Frontal cortex (tissue), 4 donors: ENCODE data around the gene LDLRAD3. TPM values are rescaled to one million over a fixed set of nuclear protein-coding genes. Genes with fewer than 3 reads are reported as not detected.
"Not testable (repeated sequence)": the region's sequence is repeated elsewhere in the genome, so short reads cannot be mapped to it uniquely, and the experiment has no call there.

Experiments
- DNase-seq, 2 donors: peaks; one replicate each; pipeline ENCODE4 v3.0.0; 2012; ENCODE audit warnings: low spot score in 2 of 2
- FAIRE-seq: peaks from 2 replicates; lab custom pipeline; 2012; peaks lifted over from hg19 to GRCh38; lab: Jason Lieb, UNC
- total RNA-seq: library from RNA; depleted of rRNA; stranded (reverse); fragments of >200 nt; gene quantifications from one replicate; pipeline ENCODE4 v1.2.3, GENCODE V29; 2014
- donor health status: control.
- donor health status: control.
- donor health status: control.

LDLRAD3 gene
- total RNA-seq, 1 donor from 2014 or later, result 65.2 TPM

DNA sequence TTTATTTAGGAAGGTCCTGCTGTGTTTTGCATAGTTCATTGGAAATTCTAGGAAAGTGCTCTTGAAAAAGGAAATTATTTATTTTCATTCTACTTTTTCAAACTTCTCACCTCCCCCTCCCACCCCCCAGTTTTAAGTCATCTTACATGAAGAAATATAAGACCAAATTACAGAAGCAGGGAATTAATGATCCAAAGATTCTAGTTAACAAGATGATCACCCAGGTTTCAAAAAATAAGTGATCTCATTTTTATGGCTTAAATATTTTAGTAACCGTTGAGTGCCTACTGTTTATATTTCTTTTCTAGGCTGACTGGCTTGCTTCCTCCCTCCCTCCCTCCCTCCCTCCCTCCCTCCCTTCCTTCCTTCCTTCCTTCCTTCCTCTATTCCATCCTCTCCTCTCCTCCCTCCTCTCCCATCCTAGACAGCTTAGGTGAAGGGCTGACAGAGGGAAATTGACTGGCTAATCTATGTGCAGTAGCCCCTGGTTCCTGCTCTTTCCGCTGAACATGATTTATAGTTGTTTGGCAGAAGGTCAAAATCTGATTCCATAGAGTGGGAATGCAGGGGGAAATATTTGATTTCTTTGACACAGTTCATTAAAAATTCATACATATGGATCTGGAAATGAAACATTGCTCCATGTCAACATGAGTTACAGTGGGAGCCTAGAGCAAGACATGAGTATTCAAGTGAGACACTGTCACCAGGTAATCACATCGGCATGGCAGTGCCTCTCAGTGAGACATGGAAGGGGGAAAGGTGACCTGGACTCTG, 221.9 kb downstream of the LDLRAD3 start:
- FAIRE-seq (no peak), DNase-seq (no peak)

DNA sequence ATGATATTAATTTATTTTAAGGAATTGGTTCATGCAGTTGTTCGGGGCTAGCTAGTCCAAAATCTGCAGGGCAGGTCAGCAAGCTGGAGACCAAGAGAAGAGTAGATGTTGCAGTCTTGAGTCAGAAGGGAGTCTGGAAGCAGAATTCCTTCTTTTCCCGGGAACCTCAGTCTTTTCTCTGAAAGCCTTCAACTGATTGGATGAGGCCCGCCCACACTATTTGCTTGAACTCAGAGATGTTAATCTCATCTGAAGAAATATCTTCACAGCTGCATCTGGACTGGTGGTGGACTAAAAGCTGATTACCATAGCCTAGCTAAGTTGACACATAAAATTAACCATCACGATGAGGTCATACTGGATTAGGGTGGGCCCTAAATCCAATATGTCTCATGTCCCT, 223.2 kb downstream of the LDLRAD3 start:
- DNase-seq (no peak), FAIRE-seq (no peak)

DNA sequence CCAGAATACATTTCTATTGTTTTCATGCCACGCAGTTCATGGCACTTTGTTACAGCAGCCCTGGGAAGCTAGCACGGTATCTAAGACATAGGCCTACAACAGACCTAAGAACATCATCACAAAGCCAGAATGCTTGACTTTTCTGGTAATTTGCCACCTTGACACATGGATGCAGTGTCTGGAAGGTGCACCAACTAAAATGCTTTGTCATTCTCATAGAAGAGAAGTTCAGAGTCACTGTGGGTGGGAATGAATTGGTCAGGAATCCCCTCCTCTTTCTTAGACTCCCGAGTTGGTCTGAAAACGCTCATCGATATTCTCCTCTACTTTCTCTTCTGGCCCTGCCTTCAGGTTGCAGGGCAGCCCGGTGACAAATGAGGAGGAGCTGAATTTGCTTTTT, 223.9 kb downstream of the LDLRAD3 start:
- no peak for DNase-seq
- FAIRE-seq, result no peak

DNA sequence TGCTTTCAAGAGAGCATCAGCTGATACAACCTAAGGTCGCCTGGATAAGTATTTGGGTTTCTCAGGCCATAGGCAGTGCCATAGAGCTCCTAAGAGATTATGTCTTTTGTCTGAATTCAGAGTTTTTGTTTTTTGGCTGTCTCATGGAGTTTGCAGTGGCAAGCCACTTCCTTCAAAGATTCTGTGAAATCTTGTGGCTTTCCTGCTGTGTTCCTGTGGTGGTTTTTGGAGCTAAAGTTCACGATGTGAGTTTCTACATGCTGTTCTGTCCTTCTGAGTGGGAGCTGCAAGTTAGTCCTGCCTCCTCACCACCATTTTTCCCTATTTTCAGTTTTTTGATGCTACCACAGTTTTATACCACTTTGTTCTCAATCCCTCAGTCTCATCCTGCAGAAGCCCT, 234.0 kb downstream of the LDLRAD3 start:
- DNase-seq (no peak), FAIRE-seq (no peak)

DNA sequence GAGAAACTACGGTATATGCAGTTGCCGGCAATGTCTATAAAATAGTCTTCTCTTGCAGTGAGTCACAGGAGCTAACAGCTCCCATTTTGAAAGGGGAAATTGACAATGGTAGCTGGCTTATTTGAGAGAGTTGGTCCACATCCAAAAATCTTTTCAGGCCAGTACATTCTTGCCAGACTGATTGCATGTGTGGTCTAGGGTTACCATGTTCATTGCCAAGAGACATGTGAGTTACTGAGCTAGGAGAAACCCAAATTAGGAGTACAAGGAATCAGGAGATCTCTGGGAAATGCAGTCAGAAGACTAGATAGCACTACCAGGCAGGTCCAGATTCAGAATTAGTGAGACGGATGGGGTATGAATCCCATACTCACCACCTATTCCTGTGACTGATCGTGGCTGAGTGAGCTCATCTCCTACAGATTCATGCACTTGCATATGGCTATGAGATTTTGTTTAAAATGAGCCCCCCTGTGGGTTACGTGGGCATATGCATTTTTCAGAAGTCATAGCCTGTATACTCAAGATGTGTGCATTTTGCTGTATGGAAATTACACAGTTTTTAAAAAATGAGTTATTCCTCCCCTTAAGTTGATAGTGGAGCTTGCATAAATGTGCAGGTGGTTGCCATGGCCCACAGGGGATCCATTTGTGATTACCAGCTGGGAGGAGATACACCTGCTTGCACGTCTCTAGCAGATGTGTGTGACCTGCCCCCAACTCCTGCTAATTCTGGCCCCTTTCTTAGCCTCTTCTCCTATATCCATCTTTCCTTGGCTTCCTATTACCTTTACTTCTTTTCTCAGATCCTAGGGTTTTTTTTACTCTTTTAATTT, 242.7 kb downstream of the LDLRAD3 start:
- FAIRE-seq, result no peak
- DNase-seq, result no peak

DNA sequence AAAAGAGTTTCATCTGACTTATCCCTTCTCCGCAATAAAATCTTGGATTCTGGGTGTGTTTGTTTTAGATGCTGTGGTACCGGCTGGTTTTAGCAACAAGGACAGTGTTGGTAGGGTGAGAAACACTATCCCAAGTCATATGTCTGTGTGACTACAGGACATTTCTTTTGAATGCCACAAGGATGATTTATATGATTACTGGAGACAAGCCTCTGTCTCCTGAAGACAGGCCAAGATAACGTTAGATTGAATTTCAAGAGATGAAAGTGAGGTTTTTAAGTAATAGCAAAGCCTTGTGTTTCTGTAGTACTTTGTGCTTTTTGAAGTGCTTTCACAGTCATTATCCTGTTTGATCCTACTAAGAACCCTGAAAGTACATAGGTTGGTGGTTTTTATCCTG, 243.8 kb downstream of the LDLRAD3 start:
- FAIRE-seq, result no peak
- DNase-seq, result no peak

DNA sequence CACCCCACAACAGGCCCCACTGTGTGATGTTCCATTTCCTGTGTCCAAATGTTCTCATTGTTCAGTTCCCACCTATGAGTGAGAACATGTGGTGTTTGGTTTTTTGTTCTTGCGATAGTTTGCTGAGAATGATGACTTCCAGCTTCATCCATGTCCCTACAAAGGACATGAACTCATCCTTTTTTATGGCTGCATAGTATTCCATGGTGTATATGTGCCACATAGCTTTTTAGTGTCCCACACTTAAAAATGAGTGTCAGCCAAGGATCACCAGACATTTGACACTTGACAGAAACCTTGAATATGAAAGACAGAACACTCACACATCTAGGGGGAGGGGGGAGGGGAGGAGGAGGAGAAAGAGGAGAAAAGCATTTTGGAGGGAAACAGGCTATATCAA, 245.9 kb downstream of the LDLRAD3 start:
- not testable (repeated sequence) for DNase-seq, FAIRE-seq

DNA sequence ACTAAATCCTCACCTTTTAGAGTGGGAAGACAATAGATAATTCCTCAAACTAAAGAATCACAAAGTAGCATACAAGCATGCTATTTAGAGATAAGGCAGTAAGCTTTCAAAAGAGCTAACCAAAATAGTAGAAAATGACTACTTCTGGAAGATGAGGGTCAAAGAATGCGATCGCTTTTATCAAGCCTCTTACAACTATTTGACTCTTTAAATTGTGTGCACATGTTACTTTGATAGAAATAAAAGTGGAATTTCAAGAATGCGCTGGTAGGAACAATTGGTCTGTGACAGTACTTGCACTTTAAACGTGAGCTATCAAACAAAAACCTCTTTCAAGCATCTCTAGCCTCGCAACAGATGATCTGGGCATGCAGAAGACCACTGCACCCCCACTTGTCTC, 248.1 kb downstream of the LDLRAD3 start:
- no peak for FAIRE-seq

DNA sequence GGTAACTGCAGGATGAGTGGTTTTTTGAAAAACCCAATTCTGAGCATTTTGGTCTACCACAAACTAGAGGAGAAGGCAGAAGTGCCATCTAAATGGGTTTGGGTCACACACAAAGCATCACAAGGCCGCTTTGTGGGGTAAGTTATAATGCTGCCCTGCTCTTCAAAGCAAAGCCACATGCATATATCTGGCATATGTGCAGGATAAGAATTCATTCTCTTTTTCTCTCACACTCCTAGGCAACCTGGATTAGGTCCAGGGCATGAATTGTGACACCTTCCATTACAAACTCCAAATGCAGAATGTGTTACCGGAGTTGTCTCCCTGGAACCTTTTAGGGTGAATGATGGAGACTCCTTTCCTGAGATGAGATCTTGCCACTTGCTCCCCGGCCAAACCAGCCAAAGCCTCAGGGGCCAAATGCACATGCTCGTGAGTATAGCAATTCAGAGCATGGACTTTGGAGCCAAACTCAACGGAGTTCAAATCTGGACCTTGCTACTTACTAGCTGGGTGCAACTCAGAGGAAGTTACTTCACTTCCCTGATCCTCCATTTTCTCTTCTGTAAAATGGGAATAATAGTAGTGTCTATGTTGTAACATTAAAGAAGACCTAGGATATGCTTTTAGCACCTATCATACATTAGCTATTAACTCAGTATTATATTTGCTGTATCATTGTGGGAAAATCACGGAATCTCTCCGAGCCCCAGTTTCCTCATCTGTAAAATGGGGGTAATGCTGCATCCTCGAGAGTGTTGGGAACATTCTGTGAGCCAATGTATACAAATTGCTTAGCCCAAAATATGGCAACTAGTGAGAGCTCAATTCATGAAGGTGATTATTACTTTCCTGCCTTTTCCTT, 248.8 kb downstream of the LDLRAD3 start:
- DNase-seq (no peak), FAIRE-seq (no peak)

More for the DNA sequence above, 248.1 kb downstream of the LDLRAD3 start:
- DNase-seq, result no peak

DNA sequence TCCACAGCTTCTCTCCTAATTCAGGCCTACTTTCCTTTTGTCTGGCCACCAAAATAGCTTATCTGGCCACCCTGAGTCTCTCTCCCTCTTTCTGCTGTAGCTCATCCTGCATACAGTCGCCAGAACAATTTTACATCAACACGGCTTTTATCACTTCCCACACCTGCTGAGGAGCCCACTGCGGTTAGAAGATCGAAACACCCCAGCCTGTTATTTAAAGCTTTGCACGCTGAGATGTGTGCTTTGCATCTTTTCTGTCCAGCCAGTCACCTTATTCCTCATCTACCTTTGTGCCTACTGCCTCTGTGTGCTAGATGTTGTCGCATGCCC, 249.4 kb downstream of the LDLRAD3 start:
- DNase-seq (no peak), FAIRE-seq (no peak)

DNA sequence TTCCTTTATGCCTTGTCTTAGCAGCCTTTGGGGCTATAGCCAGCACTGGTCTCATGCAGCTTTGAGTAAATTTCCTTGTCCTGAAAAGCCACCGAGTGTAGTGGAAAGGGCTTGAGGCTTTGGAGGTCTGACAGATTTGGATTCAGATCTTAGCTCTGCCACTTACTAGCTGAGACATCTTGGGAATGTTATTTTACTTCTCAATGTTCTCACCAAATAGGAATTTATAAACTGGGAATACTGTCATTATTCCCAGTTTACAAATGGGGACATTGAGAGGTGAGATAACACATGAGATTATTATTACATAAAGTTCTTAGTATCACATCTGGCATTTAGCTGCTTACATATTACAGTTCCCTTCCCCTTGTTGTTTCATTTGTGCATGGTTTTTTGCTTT, 249.9 kb downstream of the LDLRAD3 start:
- DNase-seq (no peak), FAIRE-seq (no peak)

DNA sequence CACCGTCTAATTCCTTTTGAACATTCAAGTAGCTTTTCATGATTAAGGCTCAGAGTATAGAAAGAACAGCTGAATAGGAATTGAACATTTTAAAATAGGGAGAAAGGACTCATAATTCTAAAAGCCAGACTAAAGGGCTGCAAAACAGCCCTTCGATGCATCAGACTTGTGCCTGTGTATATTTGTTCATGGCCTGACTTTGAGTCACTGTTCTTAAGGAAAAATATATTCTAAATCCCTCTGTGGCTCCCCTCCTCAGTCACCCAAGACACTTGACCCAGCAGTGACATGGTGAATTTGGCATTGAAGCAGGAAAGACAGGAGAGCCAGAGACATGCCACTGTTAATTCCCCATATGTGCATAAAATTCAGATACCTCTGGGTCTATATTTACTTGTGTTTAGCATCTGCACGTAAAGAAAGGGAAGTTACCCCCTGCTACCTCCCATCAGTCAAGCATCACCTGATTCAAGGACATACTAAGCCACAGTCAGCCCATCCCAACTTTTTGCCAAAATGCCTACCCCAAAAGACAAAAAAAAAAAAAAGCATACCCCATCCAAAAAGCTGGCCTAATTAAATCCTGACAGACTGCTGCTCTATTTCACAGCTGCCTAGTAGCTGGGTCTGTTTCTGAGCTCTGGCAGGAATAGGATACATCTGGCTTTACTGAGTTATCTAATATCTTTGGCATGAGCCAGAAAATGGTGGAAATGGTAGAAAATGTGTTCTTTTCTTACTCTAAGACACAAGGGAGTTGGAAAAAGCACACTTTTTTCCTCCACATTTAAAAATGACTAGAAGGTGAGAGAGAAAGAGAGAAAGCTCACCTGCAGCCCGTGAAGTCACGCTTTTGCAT, 251.9 kb downstream of the LDLRAD3 start:
- DNase-seq (no peak), FAIRE-seq (no peak)

DNA sequence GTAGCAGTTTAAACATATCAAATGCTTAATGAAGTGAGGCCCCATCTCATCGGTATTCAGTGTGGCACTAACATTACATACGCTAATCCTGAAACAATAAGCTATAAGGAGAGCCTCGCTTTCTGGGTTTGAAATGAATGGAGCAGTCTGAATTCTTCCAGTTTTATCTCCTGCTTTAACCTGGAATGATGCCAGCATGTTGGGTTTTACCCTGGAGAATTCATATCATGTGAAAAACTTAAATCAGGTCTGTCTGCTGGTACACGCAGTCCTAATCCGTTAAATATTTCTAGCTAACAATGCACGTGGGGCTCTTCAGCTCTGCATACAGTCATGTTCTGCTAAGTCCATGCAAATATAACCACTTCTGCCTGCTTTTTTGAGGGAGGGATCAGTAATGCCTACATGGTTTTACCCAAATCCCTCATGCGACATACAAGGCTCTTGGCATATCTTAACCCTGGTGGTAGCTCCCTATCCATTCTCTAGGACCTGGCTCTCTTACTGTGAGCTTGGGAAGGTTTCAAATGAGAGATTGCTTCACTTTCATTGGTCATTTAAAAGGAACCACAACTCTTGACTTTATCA, 252.6 kb downstream of the LDLRAD3 start:
- no peak for DNase-seq
- FAIRE-seq, result no peak

DNA sequence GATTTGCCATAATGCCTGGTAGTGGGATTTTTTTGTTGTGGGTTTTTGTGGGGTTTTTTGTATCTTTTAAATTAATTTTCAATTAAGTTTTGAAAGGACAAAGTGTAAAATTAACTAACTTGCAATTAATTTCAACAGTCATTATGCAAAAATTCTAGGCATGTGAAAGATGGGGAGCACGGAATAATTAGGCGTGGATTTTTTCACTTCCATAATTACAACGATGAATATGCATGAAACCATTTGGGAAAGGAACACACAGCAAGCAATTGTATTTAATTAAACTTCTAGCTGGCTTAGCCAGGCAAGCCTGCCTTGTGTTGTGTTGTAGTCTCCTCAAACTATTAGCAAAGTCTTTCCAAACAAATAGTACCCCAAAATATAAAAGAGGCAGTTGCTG, 257.5 kb downstream of the LDLRAD3 start:
- DNase-seq (no peak), FAIRE-seq (no peak)

DNA sequence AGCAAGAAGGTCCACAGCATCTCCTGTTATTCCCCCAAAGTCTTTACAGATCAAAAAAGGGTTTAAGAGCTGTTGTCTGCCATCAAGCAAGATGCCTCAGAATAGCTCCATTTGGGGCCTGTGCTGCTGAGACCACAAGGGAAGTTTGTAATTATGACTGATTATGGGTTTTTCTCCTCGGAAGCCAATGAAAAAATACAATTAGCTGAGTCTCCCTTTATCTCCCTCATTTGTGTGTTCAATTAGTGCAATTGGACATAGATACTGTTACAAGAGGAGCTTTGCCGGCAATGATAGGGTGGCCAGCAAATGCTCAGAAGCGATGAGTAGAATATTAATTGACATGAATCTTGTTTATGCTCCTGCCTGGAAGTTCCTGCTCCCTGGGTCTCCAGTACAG, 261.7 kb downstream of the LDLRAD3 start:
- FAIRE-seq (no peak), DNase-seq (no peak)

DNA sequence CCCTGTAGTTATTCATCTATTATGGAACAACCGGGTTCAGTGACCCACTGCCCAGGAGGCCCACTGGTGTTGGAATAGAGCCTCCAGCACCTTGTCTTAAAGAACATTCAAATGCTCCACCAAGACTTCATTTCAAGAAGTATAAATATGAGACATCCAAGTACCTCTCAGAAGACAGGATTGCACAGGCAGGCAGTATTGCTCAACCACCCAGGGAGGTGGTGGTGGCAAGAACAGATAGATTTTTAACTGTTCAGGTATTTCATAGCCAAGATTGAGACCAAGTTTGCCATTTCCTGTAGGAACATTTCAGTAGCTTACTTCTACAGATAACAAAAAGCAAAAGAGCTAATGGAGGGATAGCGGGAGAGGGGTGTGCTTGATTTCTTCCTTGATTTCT, 266.7 kb downstream of the LDLRAD3 start:
- no peak for FAIRE-seq
- DNase-seq, result no peak

DNA sequence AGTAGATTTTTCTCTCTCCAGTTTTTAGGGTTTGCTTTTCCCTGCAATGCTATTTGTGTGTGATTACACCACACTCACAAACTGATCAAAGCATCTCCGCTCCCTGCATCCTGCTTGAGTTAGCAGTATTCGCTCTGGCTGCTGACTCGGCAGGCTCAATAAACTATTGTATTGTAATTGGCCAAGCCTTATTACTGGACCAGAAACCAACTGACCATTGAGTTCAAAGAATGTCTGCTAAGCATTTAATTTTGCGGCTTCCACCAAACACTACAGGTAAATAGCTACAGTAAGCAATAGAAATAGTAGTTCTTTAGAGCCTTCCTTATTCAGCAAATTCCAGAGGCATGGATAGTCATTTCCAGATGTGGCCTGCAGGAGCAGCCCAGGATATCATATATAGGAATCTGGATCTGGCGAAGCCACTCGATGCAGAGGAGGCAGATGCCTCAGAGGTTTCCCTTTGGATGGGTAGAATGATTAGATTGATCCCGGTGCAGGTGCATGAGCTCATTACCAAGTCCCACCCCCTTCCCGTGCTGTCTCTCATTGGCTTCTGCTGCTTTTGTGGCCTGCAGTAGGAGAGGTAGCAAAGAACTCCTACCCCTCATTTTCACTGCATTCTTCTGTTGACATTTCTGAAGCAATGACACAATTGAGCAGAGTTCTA, 268.0 kb downstream of the LDLRAD3 start:
- no peak for FAIRE-seq

DNA sequence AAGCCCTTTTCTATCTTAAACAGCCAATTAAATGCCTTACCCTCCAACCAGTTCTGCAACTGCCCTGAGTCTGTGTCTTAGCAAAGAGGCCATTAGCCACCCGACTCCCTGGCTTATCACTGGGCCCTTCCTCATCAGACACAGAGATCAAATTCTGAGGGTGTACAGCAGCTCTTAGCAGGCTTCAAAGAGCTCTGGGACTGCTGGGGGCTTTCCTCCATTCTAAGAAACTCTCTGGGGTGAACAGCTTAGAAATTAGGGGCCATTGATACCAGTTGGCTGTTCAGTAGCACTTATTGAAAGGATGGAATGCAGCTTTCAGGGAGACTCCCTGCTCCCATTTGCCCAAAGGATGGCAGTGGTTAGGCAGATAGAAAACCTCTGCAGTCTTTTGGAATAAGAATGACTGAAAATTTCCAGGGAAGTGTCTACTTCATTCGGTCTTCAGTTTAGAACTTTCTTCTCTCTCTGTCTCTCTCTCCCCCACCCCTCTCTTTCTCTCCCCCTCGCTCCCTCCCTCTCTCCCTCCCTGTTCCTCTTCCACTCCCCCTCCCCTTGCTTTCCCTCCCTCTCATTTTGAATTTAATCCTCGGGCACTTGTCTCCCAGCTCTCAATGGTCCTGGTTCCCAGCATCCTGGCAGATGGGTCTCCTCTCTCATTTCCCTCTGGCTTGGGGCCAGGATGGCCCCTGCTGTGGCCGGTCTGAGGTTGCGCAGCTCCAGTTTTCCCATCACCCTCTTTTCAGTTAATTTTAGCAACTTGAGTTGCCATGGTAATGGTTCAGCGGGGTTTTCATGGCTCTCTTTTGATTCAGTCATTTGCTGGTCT, 268.9 kb downstream of the LDLRAD3 start:
- peak in 1 of 2 donors; percentile 55 for DNase-seq
- FAIRE-seq, result no peak

More for the DNA sequence above, 268.0 kb downstream of the LDLRAD3 start:
- DNase-seq, result no peak
